Endothelial cell of umbilical vein (primary cell): Measurements from ENCODE around the gene ACAT2. TPM values are rescaled to one million over a fixed set of nuclear protein-coding genes. Genes with fewer than 3 reads are reported as not detected.
A peak's percentile ranks its signal among the peaks of the same experiment; 100 is the strongest.

ENCODE experiments used
- BruUV-seq: library from RNA; stranded (reverse); fragments of 400-500 nt; replicated peaks from 2 replicates; lab custom pipeline; 2021; lab: Mats Ljungman, UMichigan
- CTCF ChIA-PET: fragments of 300-600, 350-600 bp; sonication (Branson Sonifier 250); formaldehyde crosslinking; loops from one replicate; lab custom pipeline; 2021; ENCODE audit warnings: antibody characterized with exemption, inconsistent platforms; lab: Charles Lee
- POLR2A ChIA-PET: fragments of 300-600, 350-600 bp; sonication (Branson Sonifier 250); formaldehyde crosslinking; loops from one replicate; lab custom pipeline; 2021; ENCODE audit warnings: antibody characterized with exemption, inconsistent platforms; lab: Charles Lee
- DNase-seq: peaks from one replicate; pipeline ENCODE4 v3.0.0-alpha.2; 2011; ENCODE audit warnings: low read depth, low spot score
- FAIRE-seq: peaks from 2 replicates; lab custom pipeline; 2011; peaks lifted over from hg19 to GRCh38; lab: Jason Lieb, UNC
- H2AFZ ChIP-seq: 2 replicates; pipeline ENCODE4 v1.6.0; 2012; ENCODE audit warnings: low read depth, low read length, control low read depth, inconsistent platforms
- H3K27ac ChIP-seq: 2 replicates; pipeline ENCODE4 v1.5.1; 2011; ENCODE audit warnings: low read depth, mild to moderate bottlenecking, control low read depth, low read length, moderate library complexity; ENCODE audit not compliant: insufficient read depth
- H3K27me3 ChIP-seq, 2 experiments: 2 replicates each; pipeline versions ENCODE4 v1.6.0 to v1.6.1; 2011; ENCODE audit warnings: low read length in 2 of 2, mixed read lengths in 1 of 2; ENCODE audit not compliant: control insufficient read depth in 2 of 2, insufficient read depth in 2 of 2
- H3K36me3 ChIP-seq, 2 experiments: 2 replicates in 1 of 2; 3 replicates in 1 of 2; pipeline ENCODE4 v1.5.1; 2011; ENCODE audit warnings: low read length in 2 of 2, mild to moderate bottlenecking in 1 of 2, moderate library complexity in 1 of 2; ENCODE audit not compliant: control insufficient read depth in 2 of 2, insufficient read depth in 2 of 2; ENCODE audit errors: extremely low read depth in 1 of 2
- H3K4me1 ChIP-seq: 3 replicates; pipeline ENCODE4 v1.5.1; 2011; ENCODE audit warnings: mild to moderate bottlenecking, low read length; ENCODE audit not compliant: control insufficient read depth, insufficient read depth; ENCODE audit errors: extremely low read depth
- H3K4me2 ChIP-seq: 2 replicates; pipeline ENCODE4 v1.6.1; 2011; ENCODE audit warnings: low read length, control low read depth, mixed read lengths; ENCODE audit not compliant: insufficient read depth
- H3K4me3 ChIP-seq, 3 experiments: fragments of 200-600 bp in 1 of 3; sonication (generic), shearing (Covaris generic) in 1 of 3; replicated peaks in 1 of 3; 2 replicates each; pipeline ENCODE4 v1.5.1; 2011 to 2016; ENCODE audit warnings: control low read depth in 3 of 3, low read length in 3 of 3, mild to moderate bottlenecking in 2 of 3, inconsistent platforms in 1 of 3, low read depth in 1 of 3, moderate library complexity in 1 of 3; ENCODE audit not compliant: insufficient read depth in 1 of 3
- H3K79me2 ChIP-seq: 2 replicates; pipeline ENCODE4 v1.6.0; 2012; ENCODE audit warnings: low read length, inconsistent platforms; ENCODE audit not compliant: control insufficient read depth, insufficient read depth
- H3K9ac ChIP-seq: replicated peaks from 2 replicates; pipeline ENCODE3; 2011; ENCODE audit warnings: low read length, control low read depth; ENCODE audit not compliant: insufficient read depth; ENCODE audit errors: extremely low read depth
- H3K9me1 ChIP-seq: replicated peaks from 3 replicates; pipeline ENCODE4 v1.6.0; 2011; ENCODE audit warnings: mild to moderate bottlenecking, low read length; ENCODE audit not compliant: control insufficient read depth, insufficient read depth; ENCODE audit errors: extremely low read depth
- H3K9me3 ChIP-seq: replicated peaks from 2 replicates; pipeline ENCODE4 v1.5.1; 2012; ENCODE audit warnings: low read length, inconsistent platforms; ENCODE audit not compliant: control insufficient read depth, insufficient read depth
- H4K20me1 ChIP-seq: replicated peaks from 2 replicates; pipeline ENCODE3; 2011; ENCODE audit warnings: mild to moderate bottlenecking, low read length; ENCODE audit not compliant: control insufficient read depth, insufficient read depth; ENCODE audit errors: extremely low read depth
- EZH2 ChIP-seq: IDR thresholded peaks from 2 replicates; pipeline ENCODE4 v1.6.1; 2012; ENCODE audit warnings: borderline replicate concordance, low read depth, mild to moderate bottlenecking, moderate library complexity, low read length, inconsistent platforms; ENCODE audit not compliant: severe bottlenecking
- FOS ChIP-seq: IDR thresholded peaks from 2 replicates; pipeline ENCODE4 v1.6.1; 2011; ENCODE audit warnings: mild to moderate bottlenecking, low read length, moderate library complexity, borderline replicate concordance; ENCODE audit not compliant: insufficient read depth
- GATA2 ChIP-seq: IDR thresholded peaks from 2 replicates; pipeline ENCODE4 v1.7.0; 2011; ENCODE audit warnings: low read depth, mild to moderate bottlenecking, moderate library complexity, mixed read lengths, low read length; ENCODE audit not compliant: insufficient read length, insufficient read depth
- JUN ChIP-seq: IDR thresholded peaks from 2 replicates; pipeline ENCODE4 v1.6.1; 2011; ENCODE audit warnings: borderline replicate concordance, low read depth; ENCODE audit not compliant: insufficient read length, insufficient read depth
- MYC ChIP-seq: IDR thresholded peaks from one replicate; pipeline ENCODE4 v1.6.1; 2011; ENCODE audit warnings: mild to moderate bottlenecking, low read depth, low read length
- POLR2A ChIP-seq: IDR thresholded peaks from 2 replicates; pipeline ENCODE4 v1.6.1; 2012; ENCODE audit warnings: low read depth, mild to moderate bottlenecking, control low read depth, low read length
- POLR2AphosphoS5 ChIP-seq: IDR thresholded peaks from 2 replicates; pipeline ENCODE4 v1.6.1; 2012; ENCODE audit warnings: low read depth, mild to moderate bottlenecking, control low read depth, low read length, moderate library complexity; ENCODE audit not compliant: insufficient read depth
- dilution Hi-C: fragments of 300-500 bp; cut with MboI; formaldehyde crosslinking; loops from one replicate; pipeline ENCODE4 v1.15.0; 2019; ENCODE audit warnings: low sequenced_read_pairs; ENCODE audit not compliant: extremely low pct_ligation_motif_present
- intact Hi-C: fragments of 100-400 bp; cut with micrococcal nuclease; formaldehyde crosslinking; loops from one replicate; pipeline ENCODE4 v1.10.0; 2022
- polyA plus RNA-seq, 4 experiments: library from polyadenylated mRNA; depleted of rRNA in 3 of 4; stranded (reverse) in 3 of 4; unstranded in 1 of 4; fragments of >200 nt; gene quantifications; 2 replicates each; pipeline versions ENCODE4 v1.2.1 to v1.2.3, GENCODE V29; 2011 to 2012; ENCODE audit warnings: missing spikeins in 1 of 4
- total RNA-seq: library from RNA; stranded (reverse); gene quantifications from 2 replicates; pipeline ENCODE4 v1.2.3, GENCODE V29; 2021
- TF ChIP-seq, protein P1 (sequence below), 2 donors: IDR thresholded peaks; 1 replicate in 1 of 2; 2 replicates in 1 of 2; pipeline ENCODE4 v1.5.1; 2011; ENCODE audit warnings: low read length in 2 of 2, mild to moderate bottlenecking in 2 of 2, moderate library complexity in 2 of 2, control low read depth in 1 of 2, inconsistent platforms in 1 of 2, low read depth in 1 of 2; ENCODE audit not compliant: insufficient read depth in 1 of 2; ENCODE audit errors: extremely low read depth in 1 of 2
- TF ChIP-seq, protein P2 (sequence below): IDR thresholded peaks from 2 replicates; pipeline ENCODE4 v1.6.1; 2011; ENCODE audit not compliant: insufficient read depth, insufficient read length

ACAT2 gene
- total and polyA plus RNA-seq, 2 donors (not counting 3 experiments of a cell fraction or from before 2014, with no cell fraction given), result 44.6 to 114 TPM

DNA sequence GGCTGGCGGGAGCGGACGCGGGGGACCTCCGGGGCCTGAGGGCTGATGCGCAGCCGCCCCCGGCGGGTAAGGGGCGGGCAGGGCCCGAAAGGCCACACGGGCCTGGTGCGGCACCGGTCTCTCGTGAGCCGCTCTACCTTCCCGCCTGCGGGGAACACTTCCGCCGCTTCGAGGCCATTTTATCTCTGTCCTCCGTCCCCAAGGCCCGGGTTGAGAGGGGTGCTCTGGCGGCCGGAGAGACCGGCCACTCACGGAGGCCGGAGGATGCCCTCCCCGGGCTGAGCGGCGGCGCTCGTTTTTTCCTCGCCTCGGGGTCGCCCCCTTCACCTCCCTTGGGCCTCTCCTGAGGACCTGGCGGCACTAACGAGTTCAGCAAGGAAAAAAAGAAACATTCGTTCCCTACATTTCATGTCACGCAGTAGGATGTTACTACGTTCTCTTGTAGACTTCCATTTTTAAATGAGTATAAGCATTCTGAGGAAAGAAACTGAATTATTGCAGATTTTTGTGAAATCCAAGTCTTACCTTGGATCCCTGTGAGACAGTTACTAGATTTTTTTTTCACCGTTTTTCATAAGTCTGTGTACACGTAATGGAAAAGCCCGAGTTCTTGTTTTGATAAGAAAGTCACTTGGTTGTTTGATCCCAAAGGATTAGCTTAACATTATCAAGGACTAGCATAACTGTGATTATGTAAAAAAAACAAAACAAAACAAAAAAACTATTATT is 34.0 kb upstream of the ACAT2 start:
- Histone ChIP-seq H3K79me2 (peaks cover 74% of the 10 kb centered on the region), H3K4me1 (peaks cover 21% of the 10 kb centered on the region), H3K27ac (peak overlapping the region; percentile 93), H2AFZ (peak overlapping the region; percentile 61), H3K36me3 (no peaks in the 10 kb centered on the region), H3K9me1 (no peaks in the 10 kb centered on the region), H3K9me3 (no peaks in the 10 kb centered on the region), H3K4me2 (peak overlapping the region; percentile 99), H3K27me3 (no peaks in the 10 kb centered on the region), H4K20me1 (peaks cover 20% of the 10 kb centered on the region), H3K9ac (peak overlapping the region; percentile 98), H3K4me3 (peak overlapping the region; percentile 83 to 100 (median 89))
- POLR2A ChIA-PET, result interaction anchor here (1.4 to 3.3 kb wide), 3 partner anchors 36 to 62 kb away, joined by 3 to 21 read pairs (median 18); partner anchors contain the start of genes MRPL18 and TCP1
- FAIRE-seq (peak; percentile 8), DNase-seq (peak; percentile 63)
- intact Hi-C loops (loop anchor here (1.0 kb wide), 4 partner anchors 34 to 253 kb away; partner anchors contain the start of genes ACAT2, SOD2 and TCP1), dilution Hi-C loops (no loop called here)
- BruUV-seq, result TSS peak; percentile 34
- CTCF ChIA-PET, result interaction anchor here (1.1 to 2.8 kb wide), 4 partner anchors 10 to 36 kb away, joined by 3 to 12 read pairs (median 4); no protein-coding TSS in a partner anchor
- TF ChIP-seq JUN (no peak), POLR2A (no peak), EZH2 (no peak), POLR2AphosphoS5 (no peak), GATA2 (no peak), FOS (no peak), MYC (no peak)
- TF ChIP-seq, protein P1, sequence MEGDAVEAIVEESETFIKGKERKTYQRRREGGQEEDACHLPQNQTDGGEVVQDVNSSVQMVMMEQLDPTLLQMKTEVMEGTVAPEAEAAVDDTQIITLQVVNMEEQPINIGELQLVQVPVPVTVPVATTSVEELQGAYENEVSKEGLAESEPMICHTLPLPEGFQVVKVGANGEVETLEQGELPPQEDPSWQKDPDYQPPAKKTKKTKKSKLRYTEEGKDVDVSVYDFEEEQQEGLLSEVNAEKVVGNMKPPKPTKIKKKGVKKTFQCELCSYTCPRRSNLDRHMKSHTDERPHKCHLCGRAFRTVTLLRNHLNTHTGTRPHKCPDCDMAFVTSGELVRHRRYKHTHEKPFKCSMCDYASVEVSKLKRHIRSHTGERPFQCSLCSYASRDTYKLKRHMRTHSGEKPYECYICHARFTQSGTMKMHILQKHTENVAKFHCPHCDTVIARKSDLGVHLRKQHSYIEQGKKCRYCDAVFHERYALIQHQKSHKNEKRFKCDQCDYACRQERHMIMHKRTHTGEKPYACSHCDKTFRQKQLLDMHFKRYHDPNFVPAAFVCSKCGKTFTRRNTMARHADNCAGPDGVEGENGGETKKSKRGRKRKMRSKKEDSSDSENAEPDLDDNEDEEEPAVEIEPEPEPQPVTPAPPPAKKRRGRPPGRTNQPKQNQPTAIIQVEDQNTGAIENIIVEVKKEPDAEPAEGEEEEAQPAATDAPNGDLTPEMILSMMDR (IDR thresholded peaks at IDR 0.05; ENCODE audit: extremely low read depth in 1 of 2, insufficient read depth in 1 of 2, low read depth in 1 of 2, low read length in 2 of 2), result no peak
- TF ChIP-seq, protein P2, sequence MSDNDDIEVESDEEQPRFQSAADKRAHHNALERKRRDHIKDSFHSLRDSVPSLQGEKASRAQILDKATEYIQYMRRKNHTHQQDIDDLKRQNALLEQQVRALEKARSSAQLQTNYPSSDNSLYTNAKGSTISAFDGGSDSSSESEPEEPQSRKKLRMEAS, result no peak
